ENCODE results near the gene HOXB13. TPM values are rescaled to one million over a fixed set of nuclear protein-coding genes. Genes with fewer than 3 reads are reported as not detected.
A peak's percentile ranks its signal among the peaks of the same experiment; 100 is the strongest.

Gene HOXB13
- total and polyA plus RNA-seq, 2 donors (not counting 3 experiments of a cell fraction or from before 2014, with no cell fraction given) = not detected

DNA sequence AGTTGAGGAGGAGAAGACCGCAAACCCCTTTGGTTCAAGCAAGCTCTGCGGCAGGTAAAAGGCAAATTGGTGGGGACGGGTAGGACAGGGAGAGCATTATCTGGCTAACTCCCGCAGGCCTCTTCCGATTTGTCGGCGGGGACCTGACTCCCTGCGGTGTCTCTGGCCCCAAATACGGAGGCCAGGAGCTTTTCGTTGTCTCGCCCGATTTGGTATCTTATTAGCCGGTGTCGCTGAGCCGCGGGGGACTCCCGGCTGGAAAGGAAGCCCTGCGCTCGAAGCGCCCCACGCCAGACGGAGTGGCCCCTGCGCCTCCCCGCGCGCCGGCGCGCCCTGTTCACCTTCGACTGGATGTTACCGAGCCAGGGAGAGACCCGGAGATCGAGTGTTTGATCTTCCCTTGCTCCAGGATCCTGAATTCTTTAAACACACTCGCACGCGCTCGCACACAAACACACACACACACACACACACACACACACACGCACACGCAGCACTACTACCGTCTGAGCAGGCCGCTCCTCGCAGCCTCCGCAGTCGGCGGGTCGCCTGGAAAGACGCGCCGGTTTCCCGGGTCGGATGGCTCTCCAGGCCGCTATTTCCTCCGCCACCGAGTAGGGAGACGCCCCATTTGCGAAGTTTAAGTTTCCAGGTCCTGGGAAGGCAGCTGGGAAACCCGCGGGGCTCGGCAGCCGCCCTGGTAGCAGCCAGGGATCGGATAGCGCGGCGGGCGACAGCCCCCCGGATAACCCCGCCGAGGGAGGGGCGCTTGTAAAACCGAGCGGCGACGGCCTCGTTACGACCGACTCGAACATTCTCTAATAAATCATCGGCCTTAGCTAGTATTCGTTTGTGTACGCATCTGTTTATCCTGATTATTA is 9.5 kb downstream of the HOXB13 start:
- POLR2A ChIA-PET = no interaction called here

DNA sequence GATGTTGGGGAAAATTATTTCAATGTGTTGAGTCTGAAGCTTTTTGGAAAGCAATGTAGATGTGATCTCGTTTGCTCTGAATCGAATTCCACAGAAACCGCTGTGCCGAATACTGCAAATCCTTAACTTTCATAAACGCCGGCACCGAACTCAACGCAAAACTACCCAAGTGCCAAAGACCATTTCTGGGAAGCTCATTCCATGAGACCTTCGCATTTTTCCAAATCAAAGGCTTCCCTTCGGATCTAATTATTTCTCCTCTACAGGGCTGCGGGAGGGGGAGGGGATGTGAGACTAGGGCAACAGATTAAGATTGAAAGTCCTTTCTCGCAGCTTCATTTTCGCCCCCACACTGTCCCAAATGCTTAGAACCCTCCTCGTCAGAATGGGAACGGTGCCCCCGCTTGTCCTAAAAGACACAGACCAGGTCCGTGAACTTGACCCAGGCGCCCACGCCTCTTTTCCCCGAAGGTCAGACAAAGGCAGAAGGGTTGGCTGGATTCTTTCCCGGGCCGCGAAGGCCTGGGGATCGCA is 10.3 kb downstream of the HOXB13 start:
- no peaks in the 10 kb centered on the region for H3K9me3 ChIP-seq (replicated peaks; ENCODE audit: control insufficient read depth, insufficient read depth, low read length)
- no TSS peak for BruUV-seq (replicated peaks)
- H3K4me3 ChIP-seq (replicated peaks in 1 of 3; ENCODE audit: insufficient read depth in 1 of 3, low read depth in 1 of 3, low read length in 3 of 3) = no peak overlapping the region
- DNase-seq (ENCODE audit: low read depth, low spot score) (no peak), FAIRE-seq (no peak)
- intact Hi-C loops (cut with micrococcal nuclease) (no loop called here), dilution Hi-C loops (cut with MboI; ENCODE audit: extremely low pct_ligation_motif_present, low sequenced_read_pairs) (no loop called here)
- TF ChIP-seq GATA2 (IDR thresholded peaks at IDR 0.05; ENCODE audit: insufficient read depth, insufficient read length, low read depth, low read length) (no peak), JUN (IDR thresholded peaks at IDR 0.05; ENCODE audit: borderline replicate concordance, insufficient read depth, insufficient read length, low read depth) (no peak), EZH2 (IDR thresholded peaks at IDR 0.05; ENCODE audit: borderline replicate concordance, low read depth, low read length, severe bottlenecking) (no peak), POLR2AphosphoS5 (IDR thresholded peaks at IDR 0.05; ENCODE audit: insufficient read depth, low read depth, low read length) (no peak), FOS (IDR thresholded peaks at IDR 0.05; ENCODE audit: borderline replicate concordance, insufficient read depth, low read length) (no peak), MYC (IDR thresholded peaks at IDR 0.05; ENCODE audit: low read depth, low read length) (no peak), POLR2A (IDR thresholded peaks at IDR 0.05; ENCODE audit: low read depth, low read length) (no peak)
- TF ChIP-seq, protein P1, sequence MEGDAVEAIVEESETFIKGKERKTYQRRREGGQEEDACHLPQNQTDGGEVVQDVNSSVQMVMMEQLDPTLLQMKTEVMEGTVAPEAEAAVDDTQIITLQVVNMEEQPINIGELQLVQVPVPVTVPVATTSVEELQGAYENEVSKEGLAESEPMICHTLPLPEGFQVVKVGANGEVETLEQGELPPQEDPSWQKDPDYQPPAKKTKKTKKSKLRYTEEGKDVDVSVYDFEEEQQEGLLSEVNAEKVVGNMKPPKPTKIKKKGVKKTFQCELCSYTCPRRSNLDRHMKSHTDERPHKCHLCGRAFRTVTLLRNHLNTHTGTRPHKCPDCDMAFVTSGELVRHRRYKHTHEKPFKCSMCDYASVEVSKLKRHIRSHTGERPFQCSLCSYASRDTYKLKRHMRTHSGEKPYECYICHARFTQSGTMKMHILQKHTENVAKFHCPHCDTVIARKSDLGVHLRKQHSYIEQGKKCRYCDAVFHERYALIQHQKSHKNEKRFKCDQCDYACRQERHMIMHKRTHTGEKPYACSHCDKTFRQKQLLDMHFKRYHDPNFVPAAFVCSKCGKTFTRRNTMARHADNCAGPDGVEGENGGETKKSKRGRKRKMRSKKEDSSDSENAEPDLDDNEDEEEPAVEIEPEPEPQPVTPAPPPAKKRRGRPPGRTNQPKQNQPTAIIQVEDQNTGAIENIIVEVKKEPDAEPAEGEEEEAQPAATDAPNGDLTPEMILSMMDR (IDR thresholded peaks at IDR 0.05; ENCODE audit: extremely low read depth in 1 of 2, insufficient read depth in 1 of 2, low read depth in 1 of 2, low read length in 2 of 2) = no peak
- TF ChIP-seq, protein P2, sequence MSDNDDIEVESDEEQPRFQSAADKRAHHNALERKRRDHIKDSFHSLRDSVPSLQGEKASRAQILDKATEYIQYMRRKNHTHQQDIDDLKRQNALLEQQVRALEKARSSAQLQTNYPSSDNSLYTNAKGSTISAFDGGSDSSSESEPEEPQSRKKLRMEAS (IDR thresholded peaks at IDR 0.05; ENCODE audit: insufficient read depth, insufficient read length) = no peak
- H2AFZ ChIP-seq (ENCODE audit: low read depth, low read length) = no peak overlapping the region
- CTCF ChIA-PET = interaction anchor here (0.7 to 1.7 kb wide), 6 partner anchors 15 to 166 kb away, joined by 3 to 7 read pairs (median 4); no protein-coding TSS in a partner anchor
- H4K20me1 ChIP-seq (replicated peaks; ENCODE audit: control insufficient read depth, extremely low read depth, insufficient read depth, low read length) = no peaks in the 10 kb centered on the region
- no peaks in the 10 kb centered on the region for H3K79me2 ChIP-seq (ENCODE audit: control insufficient read depth, insufficient read depth, low read length)
- H3K36me3 ChIP-seq (ENCODE audit: control insufficient read depth in 2 of 2, extremely low read depth in 1 of 2, insufficient read depth in 2 of 2, low read length in 2 of 2) = no peaks in the 10 kb centered on the region
- H3K27me3 ChIP-seq (ENCODE audit: control insufficient read depth in 2 of 2, insufficient read depth in 2 of 2, low read length in 2 of 2) = peaks cover 69 to 83% of the 10 kb centered on the region in 2 experiments
- POLR2A ChIA-PET = no interaction called here
- H3K4me1 ChIP-seq (ENCODE audit: control insufficient read depth, extremely low read depth, insufficient read depth, low read length) = peaks cover 6% of the 10 kb centered on the region
- no peaks in the 10 kb centered on the region for H3K9me1 ChIP-seq (replicated peaks; ENCODE audit: control insufficient read depth, extremely low read depth, insufficient read depth, low read length)
- no peak overlapping the region for H3K4me2 ChIP-seq (ENCODE audit: insufficient read depth, low read length)
- H3K27ac ChIP-seq (ENCODE audit: insufficient read depth, low read depth, low read length) = no peak overlapping the region
- H3K9ac ChIP-seq (replicated peaks; ENCODE audit: extremely low read depth, insufficient read depth, low read length) = no peak overlapping the region

More for the DNA sequence above, 9.5 kb downstream of the HOXB13 start:
- H3K27me3 ChIP-seq (ENCODE audit: control insufficient read depth in 2 of 2, insufficient read depth in 2 of 2, low read length in 2 of 2) = peaks cover 73 to 88% of the 10 kb centered on the region in 2 experiments
- no peak overlapping the region for H3K4me2 ChIP-seq (ENCODE audit: insufficient read depth, low read length)
- no peak overlapping the region for H3K27ac ChIP-seq (ENCODE audit: insufficient read depth, low read depth, low read length)
- no peak overlapping the region for H3K4me3 ChIP-seq (replicated peaks in 1 of 3; ENCODE audit: insufficient read depth in 1 of 3, low read depth in 1 of 3, low read length in 3 of 3)
- no peaks in the 10 kb centered on the region for H4K20me1 ChIP-seq (replicated peaks; ENCODE audit: control insufficient read depth, extremely low read depth, insufficient read depth, low read length)
- H2AFZ ChIP-seq (ENCODE audit: low read depth, low read length) = no peak overlapping the region
- H3K36me3 ChIP-seq (ENCODE audit: control insufficient read depth in 2 of 2, extremely low read depth in 1 of 2, insufficient read depth in 2 of 2, low read length in 2 of 2) = no peaks in the 10 kb centered on the region
- no TSS peak for BruUV-seq (replicated peaks)
- TF ChIP-seq EZH2 (IDR thresholded peaks at IDR 0.05; ENCODE audit: borderline replicate concordance, low read depth, low read length, severe bottlenecking) (peak; percentile 99), POLR2A (IDR thresholded peaks at IDR 0.05; ENCODE audit: low read depth, low read length) (no peak)
- intact Hi-C loops (cut with micrococcal nuclease) (no loop called here), dilution Hi-C loops (cut with MboI; ENCODE audit: extremely low pct_ligation_motif_present, low sequenced_read_pairs) (no loop called here)
- no peak overlapping the region for H3K9ac ChIP-seq (replicated peaks; ENCODE audit: extremely low read depth, insufficient read depth, low read length)
- no peak for DNase-seq (ENCODE audit: low read depth, low spot score)
- H3K9me1 ChIP-seq (replicated peaks; ENCODE audit: control insufficient read depth, extremely low read depth, insufficient read depth, low read length) = no peaks in the 10 kb centered on the region
- FAIRE-seq = no peak
- peaks cover 8% of the 10 kb centered on the region for H3K4me1 ChIP-seq (ENCODE audit: control insufficient read depth, extremely low read depth, insufficient read depth, low read length)
- CTCF ChIA-PET = interaction anchor here (0.9 to 3.1 kb wide), 10 partner anchors 9 to 160 kb away, joined by 3 to 13 read pairs (median 4); partner anchors contain the start of gene HOXB13
- H3K79me2 ChIP-seq (ENCODE audit: control insufficient read depth, insufficient read depth, low read length) = no peaks in the 10 kb centered on the region
- no peaks in the 10 kb centered on the region for H3K9me3 ChIP-seq (replicated peaks; ENCODE audit: control insufficient read depth, insufficient read depth, low read length)

All from endothelial cell of umbilical vein (primary cell).